ENCODE measurements around the gene MCRIP1. TPM values are rescaled to one million over a fixed set of nuclear protein-coding genes. Genes with fewer than 3 reads are reported as not detected.

MCRIP1 gene
- total and polyA plus RNA-seq, 7 donors, result 37.0 to 129 (median 116) TPM

DNA sequence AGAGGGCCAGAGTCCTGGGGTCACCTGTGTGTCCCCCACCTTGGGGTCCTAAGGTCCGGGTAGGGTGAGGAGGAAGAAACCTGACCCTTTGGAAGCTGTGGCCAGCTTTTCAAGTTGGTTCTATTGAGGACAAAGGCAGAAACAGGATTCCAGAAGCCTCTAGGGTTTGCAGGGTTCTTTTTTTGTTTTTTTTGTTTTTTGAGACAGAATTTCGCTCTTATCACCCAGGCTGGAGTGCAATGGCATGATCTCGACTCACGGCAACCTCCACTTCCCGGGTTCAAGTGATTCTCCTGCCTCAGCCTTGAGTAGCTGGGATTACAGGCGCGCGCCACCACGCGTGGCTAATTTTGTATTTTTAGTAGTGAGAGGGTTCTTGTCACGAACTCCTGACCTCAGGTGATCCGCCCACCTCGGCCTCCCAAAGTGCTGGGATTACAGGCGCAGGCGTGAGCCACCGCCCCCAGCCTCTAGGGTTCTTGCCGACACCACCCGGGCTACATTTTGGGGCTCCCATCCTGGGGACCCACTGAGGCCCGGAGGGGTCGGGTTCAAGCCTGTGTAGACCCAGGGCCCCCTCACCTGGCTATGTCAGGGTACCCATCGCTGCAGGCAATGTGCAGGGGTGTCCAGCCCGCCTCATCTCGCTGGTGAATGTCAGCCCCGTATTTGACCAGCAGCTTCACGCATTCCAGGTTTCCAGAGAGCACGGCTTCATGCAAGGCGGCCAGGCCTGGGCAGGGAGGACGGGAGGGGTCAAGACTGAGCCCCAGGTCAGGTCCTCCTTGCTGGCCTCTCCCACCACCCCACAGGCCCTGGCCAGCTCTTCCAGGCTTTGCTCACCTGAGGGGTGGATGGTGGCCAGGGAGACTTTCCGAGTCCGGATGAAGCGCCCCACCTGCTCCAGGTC is 1.1 kb upstream of the MCRIP1 start:
- WGBS, 2 donors, result 88% methylated on average over 31 of the region's 31 CpGs
- intact Hi-C loops (cut with DNase I), result loop anchor here (5.0 kb wide), 1 partner anchor 38 kb away; the partner anchor contains the start of gene ARHGDIA
- Histone ChIP-seq H3K36me3 (no peaks in the 10 kb centered on the region), H3K4me3 (peak overlapping the region; percentile 82 to 99 (median 92)), H3K4me1 (peaks cover 0 to 27% (median 25%) of the 10 kb centered on the region in 4 donors), H3K27ac (peak overlapping the region; percentile 83 to 95 (median 92)), H3K27me3 (no peaks in the 10 kb centered on the region), H3K9me3 (no peaks in the 10 kb centered on the region)
- no peak for DNase-seq
- TF ChIP-seq EP300 (IDR thresholded peaks at IDR 0.05), result no peak
- no peak for TF ChIP-seq POLR2A (IDR thresholded peaks at IDR 0.05)
- TF ChIP-seq, protein P1, sequence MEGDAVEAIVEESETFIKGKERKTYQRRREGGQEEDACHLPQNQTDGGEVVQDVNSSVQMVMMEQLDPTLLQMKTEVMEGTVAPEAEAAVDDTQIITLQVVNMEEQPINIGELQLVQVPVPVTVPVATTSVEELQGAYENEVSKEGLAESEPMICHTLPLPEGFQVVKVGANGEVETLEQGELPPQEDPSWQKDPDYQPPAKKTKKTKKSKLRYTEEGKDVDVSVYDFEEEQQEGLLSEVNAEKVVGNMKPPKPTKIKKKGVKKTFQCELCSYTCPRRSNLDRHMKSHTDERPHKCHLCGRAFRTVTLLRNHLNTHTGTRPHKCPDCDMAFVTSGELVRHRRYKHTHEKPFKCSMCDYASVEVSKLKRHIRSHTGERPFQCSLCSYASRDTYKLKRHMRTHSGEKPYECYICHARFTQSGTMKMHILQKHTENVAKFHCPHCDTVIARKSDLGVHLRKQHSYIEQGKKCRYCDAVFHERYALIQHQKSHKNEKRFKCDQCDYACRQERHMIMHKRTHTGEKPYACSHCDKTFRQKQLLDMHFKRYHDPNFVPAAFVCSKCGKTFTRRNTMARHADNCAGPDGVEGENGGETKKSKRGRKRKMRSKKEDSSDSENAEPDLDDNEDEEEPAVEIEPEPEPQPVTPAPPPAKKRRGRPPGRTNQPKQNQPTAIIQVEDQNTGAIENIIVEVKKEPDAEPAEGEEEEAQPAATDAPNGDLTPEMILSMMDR (IDR thresholded peaks at IDR 0.05), result no peak
- no peak for TF ChIP-seq POLR2AphosphoS5 (IDR thresholded peaks at IDR 0.05)

GRCh38 chr17:81832608-81833159 is 407 bp downstream of the MCRIP1 start:
- WGBS, 2 donors, result 1% methylated on average over 65 of the region's 65 CpGs
- DNase-seq, result no peak
- intact Hi-C loops (cut with DNase I), result loop anchor here (5.0 kb wide), 1 partner anchor 40 kb away; the partner anchor contains the start of gene ARHGDIA
- Histone ChIP-seq H3K36me3 (no peaks in the 10 kb centered on the region), H3K4me3 (peak overlapping the region; percentile 59 to 99 (median 92)), H3K9me3 (no peaks in the 10 kb centered on the region), H3K27me3 (no peaks in the 10 kb centered on the region), H3K27ac (peak overlapping the region; percentile 89 to 95 (median 92)), H3K4me1 (peaks cover 0 to 31% (median 25%) of the 10 kb centered on the region in 4 donors)
- no peak for TF ChIP-seq EP300 (IDR thresholded peaks at IDR 0.05)
- TF ChIP-seq POLR2AphosphoS5 (IDR thresholded peaks at IDR 0.05), result no peak
- TF ChIP-seq POLR2A (IDR thresholded peaks at IDR 0.05), result no peak
- TF ChIP-seq, protein P1 (IDR thresholded peaks at IDR 0.05), result no peak

GRCh38 chr17:81831957-81832607 is 1.0 kb downstream of the MCRIP1 start:
- Histone ChIP-seq H3K4me1 (peaks cover 0 to 31% (median 25%) of the 10 kb centered on the region in 4 donors), H3K27me3 (no peaks in the 10 kb centered on the region), H3K27ac (peak overlapping the region; percentile 89 to 95 (median 92)), H3K9me3 (no peaks in the 10 kb centered on the region), H3K4me3 (peak overlapping the region; percentile 59 to 99 (median 92)), H3K36me3 (no peaks in the 10 kb centered on the region)
- 36 to 48% methylated on average over 18 of the region's 18 CpGs for WGBS, 2 donors
- no peak for DNase-seq
- intact Hi-C loops (cut with DNase I), result loop anchor here (5.0 kb wide), 1 partner anchor 40 kb away; the partner anchor contains the start of gene ARHGDIA
- TF ChIP-seq, protein P1 (IDR thresholded peaks at IDR 0.05), result no peak
- TF ChIP-seq POLR2AphosphoS5 (IDR thresholded peaks at IDR 0.05) (no peak), EP300 (IDR thresholded peaks at IDR 0.05) (no peak), POLR2A (IDR thresholded peaks at IDR 0.05) (no peak)

- DNase-seq, result no peak
- peak overlapping the region in 1 of 4 donors; percentile 91 for H3K4me3 ChIP-seq
- WGBS, 2 donors, result 85 to 91% methylated on average over 7 of the region's 7 CpGs
- no peaks in the 10 kb centered on the region for H3K27me3 ChIP-seq
- H3K36me3 ChIP-seq, result no peaks in the 10 kb centered on the region
- H3K4me1 ChIP-seq, result peaks cover 0 to 31% (median 25%) of the 10 kb centered on the region in 4 donors
- no peaks in the 10 kb centered on the region for H3K9me3 ChIP-seq
- TF ChIP-seq, protein P1 (IDR thresholded peaks at IDR 0.05), result no peak
- H3K27ac ChIP-seq, result peak overlapping the region; percentile 89 to 95 (median 92)
- intact Hi-C loops (cut with DNase I), result loop anchor here (5.0 kb wide), 1 partner anchor 41 kb away; the partner anchor contains the start of gene ARHGDIA
Measured at GRCh38 chr17:81831563-81831956, 1.5 kb downstream of the MCRIP1 start.
